ENCODE measurements around the gene ADM2.

Gene ADM2

GRCh38 chr22:50467341-50467740 is 14.0 kb upstream of the ADM2 start:
- no peak for DNase-seq (ENCODE audit: low read depth in 2 of 2, low spot score in 1 of 2)

- no peak for DNase-seq (ENCODE audit: low read depth in 2 of 2, low spot score in 1 of 2)
These were observed 13.4 kb upstream of the ADM2 start for GRCh38 chr22:50467773-50468440.

GRCh38 chr22:50468626-50469025 is 12.7 kb upstream of the ADM2 start:
- DNase-seq (ENCODE audit: low read depth in 2 of 2, low spot score in 1 of 2): no peak

- DNase-seq (ENCODE audit: low read depth in 2 of 2, low spot score in 1 of 2): peak; percentile 87 to 98
These were observed 11.7 kb upstream of the ADM2 start for GRCh38 chr22:50469377-50470305.

- no peak for DNase-seq (ENCODE audit: low read depth in 2 of 2, low spot score in 1 of 2)
These were observed 10.9 kb upstream of the ADM2 start for GRCh38 chr22:50470491-50470890.

GRCh38 chr22:50471197-50471847 is 10.0 kb upstream of the ADM2 start:
- DNase-seq (ENCODE audit: low read depth in 2 of 2, low spot score in 1 of 2): no peak

- DNase-seq (ENCODE audit: low read depth in 2 of 2, low spot score in 1 of 2): no peak
These were observed 9.4 kb upstream of the ADM2 start for GRCh38 chr22:50471962-50472361.

GRCh38 chr22:50473088-50473487 is 8.3 kb upstream of the ADM2 start:
- DNase-seq (ENCODE audit: low read depth in 2 of 2, low spot score in 1 of 2): peak in 1 of 2 donors; percentile 10

GRCh38 chr22:50473855-50474671 is 7.3 kb upstream of the ADM2 start:
- no peak for DNase-seq (ENCODE audit: low read depth in 2 of 2, low spot score in 1 of 2)

- peak; percentile 69 to 77 for DNase-seq (ENCODE audit: low read depth in 2 of 2, low spot score in 1 of 2)
These were observed 6.4 kb upstream of the ADM2 start, which contains the start of gene SBF1 for GRCh38 chr22:50474710-50475651. TSS of gene SBF1 (minus strand) at chr22:50475035. CDS start at chr22:50474840, 195 bp downstream.

- no peak for DNase-seq (ENCODE audit: low read depth in 2 of 2, low spot score in 1 of 2)
These were observed 5.7 kb upstream of the ADM2 start for GRCh38 chr22:50475652-50476002.

GRCh38 chr22:50476868-50477267 is 4.5 kb upstream of the ADM2 start:
- DNase-seq (ENCODE audit: low read depth in 2 of 2, low spot score in 1 of 2): no peak

- DNase-seq (ENCODE audit: low read depth in 2 of 2, low spot score in 1 of 2): no peak
These were observed 3.4 kb upstream of the ADM2 start for GRCh38 chr22:50477923-50478322.

GRCh38 chr22:50479721-50480120 is 1.6 kb upstream of the ADM2 start:
- no peak for DNase-seq (ENCODE audit: low read depth in 2 of 2, low spot score in 1 of 2)

GRCh38 chr22:50481045-50481439 is 301 bp upstream of the ADM2 start:
- no peak for DNase-seq (ENCODE audit: low read depth in 2 of 2, low spot score in 1 of 2)

GRCh38 chr22:50482107-50483074 is 1.0 kb downstream of the ADM2 start:
- DNase-seq (ENCODE audit: low read depth in 2 of 2, low spot score in 1 of 2): no peak

- DNase-seq (ENCODE audit: low read depth in 2 of 2, low spot score in 1 of 2): no peak
These were observed 1.8 kb downstream of the ADM2 start for GRCh38 chr22:50483106-50483505.

GRCh38 chr22:50483556-50483955 is 2.2 kb downstream of the ADM2 start:
- no peak for DNase-seq (ENCODE audit: low read depth in 2 of 2, low spot score in 1 of 2)
